Measurements from ENCODE around the gene PGM1. TPM values are rescaled to one million over a fixed set of nuclear protein-coding genes. Genes with fewer than 3 reads are reported as not detected.

PGM1 gene
- total and polyA plus RNA-seq, 2 of the 13 experiments (the other 11 are each of a cell fraction or from before 2014, with no cell fraction given): 51.6 to 105 TPM

- TF ChIP-seq POLR2A (IDR thresholded peaks at IDR 0.05; ENCODE audit: insufficient read depth in 1 of 2, low read depth in 2 of 2, low read length in 2 of 2) (peak in 1 of 2 experiments; percentile 17; a peak in 2 of 4 replicates), ZNF225 (CRISPR knock-in tag; IDR thresholded peaks at IDR 0.05) (no peak), ZNF512 (CRISPR knock-in tag; IDR thresholded peaks at IDR 0.05) (no peak), PLRG1 (conservative IDR thresholded peaks at IDR 0.05) (no peak), ZNF513 (CRISPR knock-in tag; conservative IDR thresholded peaks at IDR 0.05) (no peak), ZNF878 (CRISPR knock-in tag; IDR thresholded peaks at IDR 0.05) (no peak), ZNF674 (CRISPR knock-in tag; IDR thresholded peaks at IDR 0.05; ENCODE audit: low read depth) (no peak), NFIB (CRISPR knock-in tag; IDR thresholded peaks at IDR 0.05; ENCODE audit: borderline replicate concordance) (no peak), NFKBIZ (CRISPR knock-in tag; IDR thresholded peaks at IDR 0.05) (no peak), HNRNPL (IDR thresholded peaks at IDR 0.05; ENCODE audit: low read depth, low read length) (peak; percentile 99), FOXM1 (CRISPR knock-in tag; IDR thresholded peaks at IDR 0.05) (no peak), MAF1 (CRISPR knock-in tag; IDR thresholded peaks at IDR 0.05; ENCODE audit: borderline replicate concordance) (no peak), KDM4B (CRISPR knock-in tag; IDR thresholded peaks at IDR 0.05) (no peak), NR2F2 (IDR thresholded peaks at IDR 0.05; ENCODE audit: borderline replicate concordance, low read depth) (no peak), ZNF407 (CRISPR knock-in tag; IDR thresholded peaks at IDR 0.05; ENCODE audit: not compliant biosample characterization) (no peak), ZNF790 (CRISPR knock-in tag; IDR thresholded peaks at IDR 0.05; ENCODE audit: borderline replicate concordance) (peak; percentile 22; the same call in 1 of the 2 replicates)
- TF ChIP-seq, protein P1, sequence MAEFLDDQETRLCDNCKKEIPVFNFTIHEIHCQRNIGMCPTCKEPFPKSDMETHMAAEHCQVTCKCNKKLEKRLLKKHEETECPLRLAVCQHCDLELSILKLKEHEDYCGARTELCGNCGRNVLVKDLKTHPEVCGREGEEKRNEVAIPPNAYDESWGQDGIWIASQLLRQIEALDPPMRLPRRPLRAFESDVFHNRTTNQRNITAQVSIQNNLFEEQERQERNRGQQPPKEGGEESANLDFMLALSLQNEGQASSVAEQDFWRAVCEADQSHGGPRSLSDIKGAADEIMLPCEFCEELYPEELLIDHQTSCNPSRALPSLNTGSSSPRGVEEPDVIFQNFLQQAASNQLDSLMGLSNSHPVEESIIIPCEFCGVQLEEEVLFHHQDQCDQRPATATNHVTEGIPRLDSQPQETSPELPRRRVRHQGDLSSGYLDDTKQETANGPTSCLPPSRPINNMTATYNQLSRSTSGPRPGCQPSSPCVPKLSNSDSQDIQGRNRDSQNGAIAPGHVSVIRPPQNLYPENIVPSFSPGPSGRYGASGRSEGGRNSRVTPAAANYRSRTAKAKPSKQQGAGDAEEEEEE (CRISPR knock-in tag; IDR thresholded peaks at IDR 0.05; ENCODE audit: borderline replicate concordance): no peak
These were observed 835 bp downstream of the PGM1 start (continued) for GRCh38 chr1:63593886-63594605.

All from HepG2 (cell line).